Measurements from ENCODE around the gene LLCFC1.

Gene LLCFC1

GRCh38 chr7:142939226-142939910 lies at the start of gene LLCFC1:
TSS of gene LLCFC1 (plus strand) at chr7:142939484. CDS start at chr7:142939622, 138 bp downstream.
- DNase-seq (ENCODE audit: low spot score): no peak

DNA sequence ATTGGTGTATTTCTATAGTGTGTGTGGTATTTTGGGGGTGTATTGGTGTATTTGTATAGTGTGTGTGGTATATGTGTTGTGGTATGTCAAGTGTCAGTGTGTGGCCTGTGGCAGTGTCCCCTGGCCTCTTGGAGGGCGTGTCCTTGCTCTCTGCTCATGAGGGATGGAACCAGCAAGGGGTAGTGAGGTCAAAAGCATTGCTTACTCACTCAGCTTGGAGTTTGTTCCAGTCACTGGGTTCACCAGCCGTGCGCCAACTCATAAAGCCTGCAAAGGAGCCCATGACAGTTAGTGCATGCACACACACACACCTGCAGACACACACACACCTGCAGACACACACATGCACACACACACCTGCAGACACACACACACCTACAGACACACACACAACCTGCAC lies 49.5 kb upstream of the LLCFC1 start:
- DNase-seq (ENCODE audit: low spot score): no peak

DNA sequence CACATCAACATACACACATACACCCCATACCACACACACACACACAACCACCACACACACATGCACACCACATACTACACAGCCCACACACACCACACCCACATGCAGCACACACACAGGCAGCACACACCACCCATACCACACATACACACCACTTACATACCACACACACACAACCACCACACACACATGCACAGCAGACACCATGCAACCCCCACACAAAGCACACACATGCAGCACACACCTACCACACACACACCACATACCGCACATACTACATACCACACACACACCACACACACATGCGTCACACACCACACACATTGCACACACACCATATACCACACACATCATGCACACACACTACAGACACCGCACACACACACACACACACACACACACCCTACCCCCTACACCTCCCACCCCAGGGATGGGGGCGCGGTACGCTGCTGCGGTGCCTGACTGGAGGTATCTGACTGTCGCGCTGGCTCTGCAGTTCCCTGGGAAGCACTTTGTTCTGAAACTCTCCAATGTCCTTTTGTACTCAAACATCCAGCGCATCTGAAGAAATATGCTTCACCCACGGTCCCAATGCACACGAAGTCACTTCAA lies 48.3 kb upstream of the LLCFC1 start:
- DNase-seq (ENCODE audit: low spot score): no peak

- DNase-seq (ENCODE audit: low spot score): no peak
Observed at GRCh38 chr7:142891490-142892082, 47.7 kb upstream of the LLCFC1 start.

DNA sequence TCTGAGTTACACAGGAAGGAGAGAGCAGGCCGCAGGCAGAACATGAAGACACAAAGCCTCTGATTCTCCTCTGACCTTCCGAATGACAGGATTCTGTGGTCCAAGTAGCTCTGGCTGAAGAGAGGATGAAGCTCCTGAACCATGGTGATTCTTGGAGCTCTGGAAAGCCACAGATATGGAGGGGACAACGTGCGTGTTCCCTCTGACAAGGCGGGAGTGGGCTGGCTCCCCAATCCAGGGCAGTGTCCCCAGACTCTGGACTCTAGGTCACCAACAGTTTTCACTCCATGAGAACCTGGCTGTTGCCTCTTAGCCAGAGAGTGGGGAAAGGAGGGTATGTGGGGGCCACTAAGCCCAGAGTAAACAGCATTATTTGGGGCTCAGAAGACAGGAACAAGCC lies 46.3 kb upstream of the LLCFC1 start:
- DNase-seq (ENCODE audit: low spot score): no peak

GRCh38 chr7:142894112-142894984 lies 44.9 kb upstream of the LLCFC1 start:
- no peak for DNase-seq (ENCODE audit: low spot score)

- DNase-seq (ENCODE audit: low spot score): no peak
Observed at GRCh38 chr7:142894985-142895593, 44.2 kb upstream of the LLCFC1 start.

DNA sequence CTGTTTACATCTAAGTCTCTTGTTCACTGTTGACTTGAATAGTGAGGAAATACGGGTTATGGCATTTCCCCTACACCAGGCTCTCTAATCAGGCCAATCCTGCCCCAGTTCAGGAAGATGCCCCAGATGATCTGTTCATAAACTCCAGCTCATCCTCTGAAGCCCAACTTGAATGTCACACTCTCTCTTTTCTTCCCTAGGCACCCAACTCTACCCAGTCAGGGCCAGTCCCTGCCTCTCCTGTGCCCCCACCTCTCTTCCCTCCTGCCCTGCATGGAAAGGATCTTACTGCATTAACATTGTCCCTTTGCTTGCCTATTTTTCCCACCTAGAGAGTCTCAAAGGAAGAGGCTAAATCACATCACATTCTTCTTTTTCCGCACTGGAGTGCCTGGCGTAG lies 43.1 kb upstream of the LLCFC1 start:
- no peak for DNase-seq (ENCODE audit: low spot score)

DNA sequence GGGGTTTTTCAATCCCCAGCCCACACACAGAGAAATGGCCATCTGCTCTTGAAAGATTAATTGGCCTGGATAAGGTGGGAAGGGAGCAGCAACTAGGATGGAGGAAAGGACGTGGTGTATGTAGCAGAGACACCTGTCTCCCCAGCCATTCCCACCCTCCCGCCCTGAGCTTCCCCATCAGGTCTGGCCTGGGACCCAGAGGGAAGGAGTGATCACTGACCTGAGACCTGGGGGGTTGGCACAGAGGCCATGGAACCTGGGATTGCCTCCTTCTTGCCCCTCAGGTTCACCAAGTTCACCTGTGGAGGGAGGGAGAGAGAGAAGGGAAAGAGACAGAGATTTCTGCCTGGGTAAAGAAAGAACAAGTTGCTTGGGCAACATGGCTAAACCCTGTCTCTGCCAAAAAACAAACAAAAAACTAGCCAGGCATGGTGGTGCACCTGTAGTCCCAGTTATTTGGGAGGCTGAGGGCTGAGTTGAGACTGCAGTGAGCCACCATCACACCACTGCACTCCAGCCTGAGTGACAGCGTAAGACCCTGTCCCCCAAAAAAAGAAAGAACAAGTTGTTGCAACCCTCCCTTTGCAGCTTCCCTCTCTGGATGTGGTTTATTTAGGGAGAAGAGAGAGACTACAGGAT lies 42.4 kb upstream of the LLCFC1 start:
- no peak for DNase-seq (ENCODE audit: low spot score)

DNA sequence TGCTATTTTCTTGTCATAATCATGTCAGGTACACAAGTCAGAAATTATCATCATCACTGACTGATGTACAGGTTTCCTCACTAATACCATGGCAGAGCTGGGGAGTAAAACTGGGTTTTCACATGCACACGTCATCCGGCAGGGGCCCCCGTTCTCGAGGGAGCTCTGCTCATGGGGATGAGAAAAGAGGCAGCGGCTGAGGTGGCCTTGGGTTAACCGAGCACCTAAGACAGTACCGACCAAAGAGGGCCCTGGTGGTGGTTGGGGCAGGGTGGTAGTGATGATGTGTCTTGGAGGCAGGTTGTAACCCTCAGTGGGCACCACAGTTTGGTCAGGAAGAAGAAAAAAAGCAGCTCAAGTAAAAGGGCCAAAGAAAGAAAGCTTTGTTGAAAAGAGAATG lies 41.6 kb upstream of the LLCFC1 start:
- no peak for DNase-seq (ENCODE audit: low spot score)

GRCh38 chr7:142898377-142899170 lies 40.7 kb upstream of the LLCFC1 start:
- DNase-seq (ENCODE audit: low spot score): no peak

DNA sequence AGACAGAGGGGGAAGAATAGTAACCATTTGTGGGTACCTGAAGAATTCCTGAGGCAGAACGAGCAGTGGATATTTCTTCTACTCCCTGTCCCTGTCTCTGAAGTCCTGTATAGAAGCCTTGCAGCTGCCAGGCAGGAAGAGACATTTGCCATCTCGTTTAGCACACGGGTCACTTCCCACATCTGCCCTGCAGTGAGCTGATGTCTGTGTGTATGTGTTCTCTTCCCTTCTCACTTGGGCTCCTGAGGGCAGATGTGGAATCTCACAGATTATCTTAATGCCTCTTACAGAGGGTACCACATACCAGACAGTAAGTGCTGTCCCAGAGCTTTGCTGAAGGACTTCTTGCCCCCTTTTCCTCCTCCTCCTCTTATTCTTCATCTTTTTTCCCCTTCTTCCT lies 39.6 kb upstream of the LLCFC1 start:
- no peak for DNase-seq (ENCODE audit: low spot score)

- no peak for DNase-seq (ENCODE audit: low spot score)
Observed at GRCh38 chr7:142901426-142902259, 37.6 kb upstream of the LLCFC1 start.

GRCh38 chr7:142904128-142904527 lies 35.2 kb upstream of the LLCFC1 start:
- DNase-seq (ENCODE audit: low spot score): no peak

- no peak for DNase-seq (ENCODE audit: low spot score)
Observed at GRCh38 chr7:142905759-142906158, 33.5 kb upstream of the LLCFC1 start.

- no peak for DNase-seq (ENCODE audit: low spot score)
Observed at GRCh38 chr7:142906643-142907042, 32.6 kb upstream of the LLCFC1 start.

- DNase-seq (ENCODE audit: low spot score): no peak
Observed at GRCh38 chr7:142908290-142908689, 31.0 kb upstream of the LLCFC1 start.

- DNase-seq (ENCODE audit: low spot score): peak; percentile 26
Observed at GRCh38 chr7:142908921-142909890, 30.1 kb upstream of the LLCFC1 start.

- DNase-seq (ENCODE audit: low spot score): no peak
Observed at GRCh38 chr7:142910031-142910433, 29.3 kb upstream of the LLCFC1 start.
